Liver (tissue), 9 donors: ENCODE data around the gene ARHGAP10. TPM values are rescaled to one million over a fixed set of nuclear protein-coding genes. Genes with fewer than 3 reads are reported as not detected.

Experiments used
- DNase-seq: peaks from one replicate; pipeline ENCODE4 v3.0.0-alpha.2; 2017; ENCODE audit warnings: low spot score
- H3K27ac ChIP-seq, 2 donors: one replicate each; pipeline ENCODE4 v1.7.0; 2013; ENCODE audit warnings: inconsistent platforms in 2 of 2, low read length in 2 of 2, control low read depth in 1 of 2, low read depth in 1 of 2, mild to moderate bottlenecking in 1 of 2
- H3K27me3 ChIP-seq, 4 donors: one replicate each; pipeline versions ENCODE4 v1.6.1 to v1.7.0; 2013; ENCODE audit warnings: low read length in 3 of 4, inconsistent platforms in 1 of 4, mild to moderate bottlenecking in 1 of 4, moderate library complexity in 1 of 4; ENCODE audit not compliant: control insufficient read depth in 4 of 4, insufficient read depth in 4 of 4
- H3K36me3 ChIP-seq, 4 donors: one replicate each; pipeline versions ENCODE4 v1.6.1 to v1.7.0; 2013; ENCODE audit warnings: low read length in 3 of 4, mild to moderate bottlenecking in 3 of 4, low read depth in 1 of 4, moderate library complexity in 1 of 4; ENCODE audit not compliant: control insufficient read depth in 4 of 4, insufficient read depth in 3 of 4
- H3K4me1 ChIP-seq, 4 donors: one replicate each; pipeline versions ENCODE4 v1.6.1 to v1.7.0; 2013; ENCODE audit warnings: low read length in 3 of 4, mild to moderate bottlenecking in 3 of 4, moderate library complexity in 1 of 4; ENCODE audit not compliant: control insufficient read depth in 4 of 4, insufficient read depth in 4 of 4
- H3K4me3 ChIP-seq, 3 donors: one replicate each; pipeline versions ENCODE4 v1.6.1 to v1.7.0; 2013; ENCODE audit warnings: low read length in 3 of 3, control low read depth in 1 of 3, low read depth in 1 of 3, mild to moderate bottlenecking in 1 of 3
- H3K9ac ChIP-seq, 2 donors: one replicate each; pipeline ENCODE4 v1.7.0; 2013; ENCODE audit warnings: low read length in 2 of 2, mild to moderate bottlenecking in 2 of 2, moderate library complexity in 2 of 2, control low read depth in 1 of 2, low read depth in 1 of 2
- H3K9me3 ChIP-seq, 4 donors: one replicate each; pipeline versions ENCODE4 v1.6.1 to v1.7.0; 2013; ENCODE audit warnings: low read length in 3 of 4; ENCODE audit not compliant: control insufficient read depth in 4 of 4
- ATF3 ChIP-seq: IDR thresholded peaks from 2 replicates; pipeline ENCODE4 v1.6.1; 2016; ENCODE audit warnings: antibody characterized with exemption
- EGR1 ChIP-seq, 2 donors: IDR thresholded peaks; 2 replicates each; pipeline ENCODE4 v1.6.1; 2016 to 2018; ENCODE audit warnings: antibody characterized with exemption in 2 of 2, low read depth in 2 of 2
- FOXA2 ChIP-seq: IDR thresholded peaks from 2 replicates; pipeline ENCODE4 v1.6.1; 2016; ENCODE audit warnings: antibody characterized with exemption
- HNF4A ChIP-seq, 2 donors: conservative IDR thresholded peaks; 2 replicates each; pipeline ENCODE4 v1.6.1; 2016; ENCODE audit warnings: antibody characterized with exemption in 2 of 2, mild to moderate bottlenecking in 2 of 2
- HNF4G ChIP-seq: IDR thresholded peaks from 2 replicates; pipeline ENCODE4 v1.6.1; 2016; ENCODE audit warnings: antibody characterized with exemption
- RAD21 ChIP-seq, 2 donors: IDR thresholded peaks; 2 replicates each; pipeline ENCODE4 v1.6.1; 2016; ENCODE audit warnings: antibody characterized with exemption in 2 of 2, mild to moderate bottlenecking in 2 of 2
- RXRA ChIP-seq, 2 donors: IDR thresholded peaks; 2 replicates each; pipeline ENCODE4 v1.6.1; 2017 to 2018; ENCODE audit warnings: antibody characterized with exemption in 2 of 2, mild to moderate bottlenecking in 1 of 2
- SP1 ChIP-seq: IDR thresholded peaks from 2 replicates; pipeline ENCODE4 v1.6.1; 2018; ENCODE audit warnings: antibody characterized with exemption, mild to moderate bottlenecking
- TAF1 ChIP-seq: conservative IDR thresholded peaks from 2 replicates; pipeline ENCODE4 v1.6.1; 2016; ENCODE audit warnings: antibody characterized with exemption, mild to moderate bottlenecking
- YY1 ChIP-seq: IDR thresholded peaks from 2 replicates; pipeline ENCODE4 v1.6.1; 2016; ENCODE audit warnings: antibody characterized with exemption, mild to moderate bottlenecking
- WGBS: extraction: QIAGEN DNeasy Blood & Tissue Kit; methylation state at CpG from one replicate; pipeline ENCODE4 v1.1.7; 2013; 5-methylcytosine and 5-hydroxymethylcytosine counted together
- polyA plus RNA-seq, 2 donors: library from polyadenylated mRNA; stranded (reverse) in 1 of 2; unstranded in 1 of 2; fragments of 200-250 nt in 1 of 2; fragments of >200 nt in 1 of 2; fragmentation: Nextera tagmentation in 1 of 2; extraction: Ambion mirVana in 1 of 2; gene quantifications; one replicate each; pipeline versions ENCODE4 v1.2.1 to v1.2.3, GENCODE V29; 2013 to 2015
- total RNA-seq, 2 donors: library from RNA; depleted of rRNA; stranded (reverse); fragments of >200 nt; gene quantifications; one replicate each; pipeline ENCODE4 v1.2.3, GENCODE V29; 2014
- TF ChIP-seq, protein P1 (sequence below): IDR thresholded peaks from 2 replicates; pipeline ENCODE4 v1.6.1; 2016; ENCODE audit warnings: antibody characterized with exemption
- TF ChIP-seq, protein P2 (sequence below): fragments of 150-350 bp; IDR thresholded peaks from 2 replicates; pipeline ENCODE4 v1.5.1; 2017; ENCODE audit warnings: improper control_type of control experiment, low read depth, low read length; ENCODE audit not compliant: missing input control
- TF ChIP-seq, protein P3 (sequence below): IDR thresholded peaks from 2 replicates; pipeline ENCODE4 v1.6.1; 2016; ENCODE audit warnings: antibody characterized with exemption
- donor health status: healthy.
- donor health status: healthy.
- donor health status: healthy.
- donor health status: healthy.
- donor health status: healthy.

ARHGAP10 gene
- total and polyA plus RNA-seq, 4 donors: 1.5 to 13.0 (median 4.3) TPM

- TF ChIP-seq TAF1: no peak
- TF ChIP-seq, protein P1, sequence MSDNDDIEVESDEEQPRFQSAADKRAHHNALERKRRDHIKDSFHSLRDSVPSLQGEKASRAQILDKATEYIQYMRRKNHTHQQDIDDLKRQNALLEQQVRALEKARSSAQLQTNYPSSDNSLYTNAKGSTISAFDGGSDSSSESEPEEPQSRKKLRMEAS: no peak
Observed at GRCh38 chr4:148114436-148114835, 382.5 kb downstream of the ARHGAP10 start (continued).

DNA sequence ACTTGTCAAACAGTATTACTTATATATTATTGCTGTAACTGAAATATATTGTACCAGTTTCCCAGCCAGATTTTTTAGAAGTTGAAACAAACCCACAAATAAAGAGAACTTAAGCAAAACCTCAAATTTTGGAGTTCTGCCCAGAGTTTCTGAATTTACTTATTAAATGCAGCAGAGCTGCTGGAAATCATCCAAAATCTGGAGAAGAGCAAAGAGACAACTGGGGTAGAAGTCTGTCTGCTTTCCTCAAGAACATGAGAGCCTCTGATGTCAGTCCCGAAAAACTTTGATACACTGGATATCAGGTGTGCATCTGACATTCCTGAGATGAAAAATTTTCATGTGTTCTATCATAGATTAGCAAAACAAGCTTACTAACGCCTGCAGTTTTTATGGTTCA lies 384.4 kb downstream of the ARHGAP10 start:
- Histone ChIP-seq H3K4me1 (peaks cover 0 to 6% (median 2%) of the 10 kb centered on the region in 4 donors), H3K27ac (no peak overlapping the region), H3K9me3 (no peaks in the 10 kb centered on the region), H3K9ac (no peak overlapping the region), H3K36me3 (peaks cover 2 to 18% (median 11%) of the 10 kb centered on the region in 4 donors), H3K27me3 (no peaks in the 10 kb centered on the region), H3K4me3 (no peak overlapping the region)
- WGBS: 46% methylated on average over 2 of the region's 2 CpGs
- TF ChIP-seq, protein P1: no peak
- TF ChIP-seq, protein P2, sequence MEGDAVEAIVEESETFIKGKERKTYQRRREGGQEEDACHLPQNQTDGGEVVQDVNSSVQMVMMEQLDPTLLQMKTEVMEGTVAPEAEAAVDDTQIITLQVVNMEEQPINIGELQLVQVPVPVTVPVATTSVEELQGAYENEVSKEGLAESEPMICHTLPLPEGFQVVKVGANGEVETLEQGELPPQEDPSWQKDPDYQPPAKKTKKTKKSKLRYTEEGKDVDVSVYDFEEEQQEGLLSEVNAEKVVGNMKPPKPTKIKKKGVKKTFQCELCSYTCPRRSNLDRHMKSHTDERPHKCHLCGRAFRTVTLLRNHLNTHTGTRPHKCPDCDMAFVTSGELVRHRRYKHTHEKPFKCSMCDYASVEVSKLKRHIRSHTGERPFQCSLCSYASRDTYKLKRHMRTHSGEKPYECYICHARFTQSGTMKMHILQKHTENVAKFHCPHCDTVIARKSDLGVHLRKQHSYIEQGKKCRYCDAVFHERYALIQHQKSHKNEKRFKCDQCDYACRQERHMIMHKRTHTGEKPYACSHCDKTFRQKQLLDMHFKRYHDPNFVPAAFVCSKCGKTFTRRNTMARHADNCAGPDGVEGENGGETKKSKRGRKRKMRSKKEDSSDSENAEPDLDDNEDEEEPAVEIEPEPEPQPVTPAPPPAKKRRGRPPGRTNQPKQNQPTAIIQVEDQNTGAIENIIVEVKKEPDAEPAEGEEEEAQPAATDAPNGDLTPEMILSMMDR: no peak
- TF ChIP-seq RXRA (IDR thresholded peaks at IDR 0.05): no peak
- no peak for TF ChIP-seq SP1
- TF ChIP-seq FOXA2: no peak
- peak in 1 of 2 donors; percentile 9 for TF ChIP-seq RAD21 (IDR thresholded peaks at IDR 0.05)
- no peak for DNase-seq

DNA sequence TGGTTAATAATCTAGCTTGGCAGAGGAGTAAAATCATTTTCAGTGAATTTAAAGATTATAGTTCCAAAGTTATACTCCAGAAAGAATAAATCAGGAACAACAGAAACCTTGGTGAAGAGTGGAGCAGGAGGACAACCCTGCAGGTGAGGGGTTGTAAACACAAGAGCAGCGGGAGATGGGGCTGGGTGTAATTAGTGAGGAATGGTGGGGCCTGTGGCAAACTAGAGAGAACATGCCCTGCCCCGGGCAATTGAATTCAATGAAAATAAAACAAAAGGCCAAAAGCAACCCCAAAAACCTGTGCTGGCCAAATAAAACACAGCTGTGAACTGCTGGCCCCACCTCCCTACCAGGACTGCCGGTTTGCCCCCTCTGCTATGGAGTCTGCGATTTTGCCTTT lies 385.1 kb downstream of the ARHGAP10 start:
- no peak for DNase-seq
- H3K9ac ChIP-seq: no peak overlapping the region
- whole genome bisulfite sequencing: 94% methylated on average over 4 of the region's 4 CpGs
- TF ChIP-seq, protein P3, sequence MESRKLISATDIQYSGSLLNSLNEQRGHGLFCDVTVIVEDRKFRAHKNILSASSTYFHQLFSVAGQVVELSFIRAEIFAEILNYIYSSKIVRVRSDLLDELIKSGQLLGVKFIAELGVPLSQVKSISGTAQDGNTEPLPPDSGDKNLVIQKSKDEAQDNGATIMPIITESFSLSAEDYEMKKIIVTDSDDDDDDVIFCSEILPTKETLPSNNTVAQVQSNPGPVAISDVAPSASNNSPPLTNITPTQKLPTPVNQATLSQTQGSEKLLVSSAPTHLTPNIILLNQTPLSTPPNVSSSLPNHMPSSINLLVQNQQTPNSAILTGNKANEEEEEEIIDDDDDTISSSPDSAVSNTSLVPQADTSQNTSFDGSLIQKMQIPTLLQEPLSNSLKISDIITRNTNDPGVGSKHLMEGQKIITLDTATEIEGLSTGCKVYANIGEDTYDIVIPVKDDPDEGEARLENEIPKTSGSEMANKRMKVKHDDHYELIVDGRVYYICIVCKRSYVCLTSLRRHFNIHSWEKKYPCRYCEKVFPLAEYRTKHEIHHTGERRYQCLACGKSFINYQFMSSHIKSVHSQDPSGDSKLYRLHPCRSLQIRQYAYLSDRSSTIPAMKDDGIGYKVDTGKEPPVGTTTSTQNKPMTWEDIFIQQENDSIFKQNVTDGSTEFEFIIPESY: no peak
- no peak for TF ChIP-seq HNF4G
- no peak for TF ChIP-seq SP1
- TF ChIP-seq, protein P1: no peak
- no peak for TF ChIP-seq ATF3
- TF ChIP-seq YY1: no peak
- no peak for TF ChIP-seq HNF4A (conservative IDR thresholded peaks at IDR 0.05)
- TF ChIP-seq RAD21 (IDR thresholded peaks at IDR 0.05): no peak
- TF ChIP-seq EGR1 (IDR thresholded peaks at IDR 0.05; ENCODE audit: low read depth in 2 of 2): no peak
- no peak for TF ChIP-seq RXRA (IDR thresholded peaks at IDR 0.05)
- no peaks in the 10 kb centered on the region for H3K27me3 ChIP-seq
- no peak overlapping the region for H3K4me3 ChIP-seq
- H3K27ac ChIP-seq: no peak overlapping the region
- peaks cover 2 to 16% (median 11%) of the 10 kb centered on the region in 4 donors for H3K36me3 ChIP-seq
- no peaks in the 10 kb centered on the region for H3K9me3 ChIP-seq
- peaks cover 0 to 6% (median 2%) of the 10 kb centered on the region in 4 donors for H3K4me1 ChIP-seq
